HEK293 (cell line): Measurements from ENCODE around the gene HUS1B.
A peak's percentile ranks its signal among the peaks of the same experiment; 100 is the strongest.

Experiments
- CTCF ChIA-PET: fragments of 350-600 bp; formaldehyde crosslinking; extraction: SDS; loops from one replicate; lab custom pipeline; 2021; ENCODE audit warnings: antibody characterized with exemption; lab: Yijun Ruan, JAX
- POLR2A ChIA-PET: fragments of 300-600 bp; formaldehyde crosslinking; extraction: SDS; loops from one replicate; lab custom pipeline; 2020; ENCODE audit warnings: antibody characterized with exemption, inconsistent platforms; lab: Yijun Ruan, JAX
- H3K27ac ChIP-seq: fragments of 200-500 bp; sonication (Bioruptor generic); 2 replicates; pipeline ENCODE4 v1.5.1; 2014; ENCODE audit warnings: low read depth, low read length, control low read depth, inconsistent platforms; ENCODE audit errors: extremely low read depth
- H3K36me3 ChIP-seq, 2 experiments: fragments of 200-500 bp in 1 of 2; sonication (Bioruptor generic) in 1 of 2; 1 replicate in 1 of 2; 2 replicates in 1 of 2; pipeline ENCODE4 v1.5.1; 2014 to 2017; ENCODE audit warnings: inconsistent platforms in 2 of 2, low read length in 2 of 2; ENCODE audit not compliant: control insufficient read depth in 2 of 2, insufficient read depth in 1 of 2
- H3K4me1 ChIP-seq: fragments of 200-500 bp; sonication (Bioruptor generic); 2 replicates; pipeline ENCODE4 v1.5.1; 2014; ENCODE audit warnings: mild to moderate bottlenecking, low read length, inconsistent platforms; ENCODE audit not compliant: control insufficient read depth, insufficient read depth
- H3K4me3 ChIP-seq: 2 replicates; pipeline ENCODE4 v1.5.1; 2011; ENCODE audit warnings: low read depth, mild to moderate bottlenecking, control low read depth, low read length, moderate library complexity
- H3K9me3 ChIP-seq: fragments of 200-500 bp; sonication (Bioruptor generic); 2 replicates; pipeline ENCODE4 v1.5.1; 2014; ENCODE audit warnings: low read depth, low read length, inconsistent platforms; ENCODE audit not compliant: control insufficient read depth, insufficient read depth
- ELK4 ChIP-seq: IDR thresholded peaks from 2 replicates; pipeline ENCODE4 v1.6.1; 2011; ENCODE audit warnings: mild to moderate bottlenecking, low read depth, low read length, borderline replicate concordance
- IKZF3 ChIP-seq: fragments of 450-650 bp; IDR thresholded peaks from 2 replicates; pipeline ENCODE4 v1.5.0; 2018; ENCODE audit warnings: missing biosample characterization, mild to moderate bottlenecking, missing genetic modification characterization, moderate library complexity
- KLF17 ChIP-seq: fragments of 450-650 bp; formaldehyde crosslinking; IDR thresholded peaks from 2 replicates; pipeline ENCODE4 v1.5.1; 2016; ENCODE audit warnings: missing biosample characterization, missing genetic modification characterization
- SCRT2 ChIP-seq: fragments of 450-650 bp; formaldehyde crosslinking; IDR thresholded peaks from 2 replicates; pipeline ENCODE4 v1.5.1; 2016; ENCODE audit warnings: missing biosample characterization, missing genetic modification characterization
- SP3 ChIP-seq: fragments of 450-650 bp; formaldehyde crosslinking; IDR thresholded peaks from 2 replicates; pipeline ENCODE4 v1.5.1; 2016; ENCODE audit warnings: missing biosample characterization, missing genetic modification characterization
- TCF7L2 ChIP-seq: IDR thresholded peaks from 2 replicates; pipeline ENCODE4 v1.6.1; 2011; ENCODE audit warnings: low read depth, mild to moderate bottlenecking, inconsistent platforms, low read length, moderate library complexity, borderline replicate concordance
- YY1 ChIP-seq: fragments of 450-650 bp; formaldehyde crosslinking; IDR thresholded peaks from 2 replicates; pipeline ENCODE4 v1.5.1; 2018; ENCODE audit warnings: missing biosample characterization, missing genetic modification characterization
- ZNF157 ChIP-seq: fragments of 450-650 bp; formaldehyde crosslinking; IDR thresholded peaks from 2 replicates; pipeline ENCODE4 v1.5.1; 2016; ENCODE audit warnings: missing biosample characterization, missing genetic modification characterization
- ZNF473 ChIP-seq: fragments of 450-650 bp; formaldehyde crosslinking; IDR thresholded peaks from 2 replicates; pipeline ENCODE4 v1.5.1; 2017; ENCODE audit warnings: missing biosample characterization, missing genetic modification characterization
- ZNF501 ChIP-seq: fragments of 450-650 bp; formaldehyde crosslinking; IDR thresholded peaks from 2 replicates; pipeline ENCODE4 v1.5.1; 2016; ENCODE audit warnings: missing biosample characterization, missing genetic modification characterization
- ZNF768 ChIP-seq: fragments of 450-650 bp; formaldehyde crosslinking; IDR thresholded peaks from 2 replicates; pipeline ENCODE4 v1.5.1; 2018; ENCODE audit warnings: missing biosample characterization, mild to moderate bottlenecking, missing genetic modification characterization
- TF ChIP-seq, protein P1 (sequence below): fragments of 450-650 bp; formaldehyde crosslinking; IDR thresholded peaks from 2 replicates; pipeline ENCODE4 v1.5.1; 2017; ENCODE audit warnings: missing biosample characterization, missing genetic modification characterization
- TF ChIP-seq, protein P2 (sequence below): fragments of 450-650 bp; formaldehyde crosslinking; IDR thresholded peaks from 2 replicates; pipeline ENCODE4 v1.5.1; 2016; ENCODE audit warnings: missing biosample characterization, missing genetic modification characterization, low read depth

HUS1B gene

DNA sequence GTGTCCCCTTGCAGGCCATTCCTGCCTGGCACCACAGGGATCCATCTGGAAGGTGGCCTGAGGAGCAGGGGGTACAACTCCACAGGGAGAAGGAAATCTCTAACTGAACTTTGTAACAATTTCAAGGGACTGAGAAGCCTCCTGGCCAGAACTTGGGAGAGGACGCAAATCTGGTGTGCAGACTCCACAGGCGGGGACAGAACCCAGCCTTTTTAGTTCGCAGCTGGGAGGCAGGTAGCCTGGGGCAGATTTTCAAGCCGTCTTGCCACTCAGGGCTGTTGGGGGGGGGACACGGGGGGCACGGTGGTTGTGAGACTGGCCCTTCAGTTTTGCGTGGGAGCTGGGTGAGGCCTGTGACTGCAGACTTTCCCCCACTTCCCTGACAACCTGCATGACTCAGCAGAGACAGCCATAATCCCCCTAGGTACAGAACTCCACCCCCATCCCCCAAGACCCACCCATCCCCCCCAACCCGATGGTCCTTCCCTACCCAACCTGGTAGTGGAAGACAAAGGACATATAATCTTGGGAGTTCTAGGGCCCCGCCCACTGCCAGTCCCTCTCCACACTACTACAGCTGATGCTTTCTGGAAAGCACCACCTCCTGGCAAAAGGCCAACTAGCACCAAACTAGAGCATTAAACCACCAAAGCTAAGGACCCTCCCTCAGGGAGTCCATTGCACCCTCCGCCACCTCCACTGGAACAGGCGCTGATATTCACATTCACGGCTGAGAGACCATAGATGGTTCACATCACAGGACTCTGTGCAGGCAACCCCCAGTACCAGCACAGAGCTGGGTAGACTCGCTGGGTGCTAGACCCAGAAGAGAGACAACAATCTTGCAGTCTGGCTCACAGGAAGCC, 3.0 kb upstream of the HUS1B start (continued):
- TF ChIP-seq ELK4 (no peak), SCRT2 (tag by site-specific recombination) (no peak), KLF17 (0 out of 2 replicates have a peak, but pooled peaks have one; percentile 37), SP3 (tag by site-specific recombination) (no peak), ZNF768 (tag by site-specific recombination) (no peak), YY1 (tag by site-specific recombination) (no peak)
- TF ChIP-seq, protein P1, sequence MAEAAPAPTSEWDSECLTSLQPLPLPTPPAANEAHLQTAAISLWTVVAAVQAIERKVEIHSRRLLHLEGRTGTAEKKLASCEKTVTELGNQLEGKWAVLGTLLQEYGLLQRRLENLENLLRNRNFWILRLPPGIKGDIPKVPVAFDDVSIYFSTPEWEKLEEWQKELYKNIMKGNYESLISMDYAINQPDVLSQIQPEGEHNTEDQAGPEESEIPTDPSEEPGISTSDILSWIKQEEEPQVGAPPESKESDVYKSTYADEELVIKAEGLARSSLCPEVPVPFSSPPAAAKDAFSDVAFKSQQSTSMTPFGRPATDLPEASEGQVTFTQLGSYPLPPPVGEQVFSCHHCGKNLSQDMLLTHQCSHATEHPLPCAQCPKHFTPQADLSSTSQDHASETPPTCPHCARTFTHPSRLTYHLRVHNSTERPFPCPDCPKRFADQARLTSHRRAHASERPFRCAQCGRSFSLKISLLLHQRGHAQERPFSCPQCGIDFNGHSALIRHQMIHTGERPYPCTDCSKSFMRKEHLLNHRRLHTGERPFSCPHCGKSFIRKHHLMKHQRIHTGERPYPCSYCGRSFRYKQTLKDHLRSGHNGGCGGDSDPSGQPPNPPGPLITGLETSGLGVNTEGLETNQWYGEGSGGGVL (tag by site-specific recombination) = peak; percentile 79
- TF ChIP-seq, protein P2, sequence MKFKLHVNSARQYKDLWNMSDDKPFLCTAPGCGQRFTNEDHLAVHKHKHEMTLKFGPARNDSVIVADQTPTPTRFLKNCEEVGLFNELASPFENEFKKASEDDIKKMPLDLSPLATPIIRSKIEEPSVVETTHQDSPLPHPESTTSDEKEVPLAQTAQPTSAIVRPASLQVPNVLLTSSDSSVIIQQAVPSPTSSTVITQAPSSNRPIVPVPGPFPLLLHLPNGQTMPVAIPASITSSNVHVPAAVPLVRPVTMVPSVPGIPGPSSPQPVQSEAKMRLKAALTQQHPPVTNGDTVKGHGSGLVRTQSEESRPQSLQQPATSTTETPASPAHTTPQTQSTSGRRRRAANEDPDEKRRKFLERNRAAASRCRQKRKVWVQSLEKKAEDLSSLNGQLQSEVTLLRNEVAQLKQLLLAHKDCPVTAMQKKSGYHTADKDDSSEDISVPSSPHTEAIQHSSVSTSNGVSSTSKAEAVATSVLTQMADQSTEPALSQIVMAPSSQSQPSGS = no peak

DNA sequence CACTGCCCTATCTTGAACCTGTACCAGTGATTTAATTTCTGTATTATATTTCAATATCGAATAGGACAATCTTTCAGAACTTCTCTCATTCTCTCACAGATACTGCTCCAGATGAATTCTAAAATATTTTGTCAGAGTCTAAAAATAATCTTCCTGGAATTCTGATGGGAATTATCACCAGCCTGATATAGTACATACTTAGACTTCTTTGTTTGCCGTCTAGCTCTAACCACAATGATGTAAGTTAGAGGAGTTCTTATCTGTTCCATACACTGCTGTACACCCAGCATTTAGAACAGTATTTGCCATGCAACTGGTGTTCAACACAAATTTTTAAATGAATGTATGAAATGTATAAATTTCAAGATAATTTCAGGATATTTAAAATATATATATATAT, 1.3 kb upstream of the HUS1B start:
- TF ChIP-seq ZNF473 (no peak), TCF7L2 (no peak), ZNF501 (tag by site-specific recombination) (no peak), ZNF157 (tag by site-specific recombination) (no peak)
- TF ChIP-seq, all 188 proteins: peak for 0
- ChIA-PET POLR2A (interaction anchor here (1.4 kb wide), 1 partner anchor 26 kb away, joined by 3 read pairs; no protein-coding TSS in a partner anchor), CTCF (interaction anchor here (0.6 to 1.2 kb wide), 3 partner anchors 10 to 303 kb away, joined by 3 to 4 read pairs (median 3); no protein-coding TSS in a partner anchor)
- Histone ChIP-seq H3K9me3 (no peaks in the 10 kb centered on the region), H3K4me3 (no peak overlapping the region), H3K4me1 (peaks cover 20% of the 10 kb centered on the region), H3K27ac (no peak overlapping the region), H3K36me3 (peaks cover 0 to 7% of the 10 kb centered on the region in 2 experiments; a peak in 2 of 3 replicates)

GRCh38 chr6:657743-658142, 843 bp upstream of the HUS1B start:
- H3K27ac ChIP-seq = no peak overlapping the region
- H3K36me3 ChIP-seq = peaks cover 0 to 7% of the 10 kb centered on the region in 2 experiments; a peak in 2 of 3 replicates
- CTCF ChIA-PET = interaction anchor here (0.6 kb wide), 1 partner anchor 45 kb away, joined by 3 read pairs; no protein-coding TSS in a partner anchor
- peaks cover 22% of the 10 kb centered on the region for H3K4me1 ChIP-seq
- no peaks in the 10 kb centered on the region for H3K9me3 ChIP-seq
- no peak overlapping the region for H3K4me3 ChIP-seq
- TF ChIP-seq IKZF3 (tag by site-specific recombination) = no peak
- TF ChIP-seq, all 188 proteins: peak for 0
- POLR2A ChIA-PET = interaction anchor here (1.4 kb wide), 1 partner anchor 27 kb away, joined by 3 read pairs; no protein-coding TSS in a partner anchor
